ENCODE results near the gene CDIPT.
A peak's percentile ranks its signal among the peaks of the same experiment; 100 is the strongest.
"Not testable (repeated sequence)": the region's sequence is repeated elsewhere in the genome, so short reads cannot be mapped to it uniquely, and the experiment has no call there.

Gene CDIPT

DNA sequence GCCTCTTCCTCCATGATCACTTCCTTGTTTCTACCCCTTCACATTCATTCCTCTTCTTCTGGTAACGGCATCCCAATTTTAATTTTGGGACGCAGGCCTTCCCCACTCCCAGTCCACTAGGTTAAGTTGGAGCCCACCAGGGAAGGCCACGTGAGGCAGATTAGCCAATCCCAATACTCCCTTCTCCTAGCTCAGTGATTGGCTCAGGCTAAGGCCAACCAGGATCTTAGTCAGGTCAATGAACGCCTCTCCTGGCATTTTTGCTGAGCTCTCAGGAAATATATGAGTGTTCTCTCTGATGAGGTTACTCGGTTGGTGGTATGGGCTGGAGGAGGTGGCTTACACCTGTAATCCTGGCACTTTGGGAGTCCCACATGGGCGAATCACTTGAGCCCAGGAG, 21.0 kb upstream of the CDIPT start:
- no peak for TF ChIP-seq GATA1 (IDR thresholded peaks at IDR 0.05; ENCODE audit: low read depth, low read length)
- no peak for TF ChIP-seq POLR2A (IDR thresholded peaks at IDR 0.05; ENCODE audit: low read length)
- no peak for DNase-seq

DNA sequence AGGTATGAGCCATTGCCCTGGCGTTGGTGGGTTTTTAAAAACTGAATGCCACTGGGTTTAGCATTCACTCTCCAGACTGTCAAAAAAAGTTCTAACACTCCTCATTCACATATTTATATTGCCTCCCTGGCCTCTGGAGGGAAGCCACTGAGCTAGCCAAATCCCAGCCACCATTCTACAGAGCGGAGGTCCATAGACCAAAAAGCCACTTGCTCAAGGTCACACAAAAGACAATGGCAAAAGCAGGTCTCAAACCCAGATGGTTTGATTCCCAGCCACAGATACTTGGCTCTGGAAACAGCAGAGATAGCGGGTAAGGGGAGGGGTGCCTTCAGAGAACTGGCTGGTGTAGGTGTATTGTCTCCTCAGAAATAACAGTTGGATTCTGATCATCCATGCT, 18.0 kb upstream of the CDIPT start:
- no peak for TF ChIP-seq GATA1 (IDR thresholded peaks at IDR 0.05; ENCODE audit: low read depth, low read length)
- TF ChIP-seq POLR2A (IDR thresholded peaks at IDR 0.05; ENCODE audit: low read length) = no peak
- DNase-seq = no peak

DNA sequence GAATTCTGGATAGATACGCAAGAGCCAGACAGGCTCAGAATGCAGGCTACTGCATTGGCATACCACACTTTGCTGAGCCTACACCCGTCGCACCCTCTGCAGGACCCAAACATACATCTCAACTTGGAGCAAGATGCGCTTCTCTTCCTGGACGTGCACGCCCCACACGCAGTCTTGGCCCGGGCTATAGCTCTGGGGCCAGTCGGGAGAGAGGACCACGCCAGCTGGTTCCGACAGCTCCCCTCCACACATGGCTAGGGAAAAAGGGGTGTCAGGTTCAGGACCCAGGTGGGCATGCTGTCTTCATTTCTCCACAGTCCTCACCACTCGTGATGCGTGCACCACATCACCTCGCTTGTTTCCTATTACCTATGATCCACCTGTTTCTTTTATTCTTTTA, 15.1 kb upstream of the CDIPT start:
- DNase-seq = no peak
- TF ChIP-seq POLR2A (IDR thresholded peaks at IDR 0.05; ENCODE audit: low read length) (no peak), GATA1 (IDR thresholded peaks at IDR 0.05; ENCODE audit: low read depth, low read length) (no peak)

DNA sequence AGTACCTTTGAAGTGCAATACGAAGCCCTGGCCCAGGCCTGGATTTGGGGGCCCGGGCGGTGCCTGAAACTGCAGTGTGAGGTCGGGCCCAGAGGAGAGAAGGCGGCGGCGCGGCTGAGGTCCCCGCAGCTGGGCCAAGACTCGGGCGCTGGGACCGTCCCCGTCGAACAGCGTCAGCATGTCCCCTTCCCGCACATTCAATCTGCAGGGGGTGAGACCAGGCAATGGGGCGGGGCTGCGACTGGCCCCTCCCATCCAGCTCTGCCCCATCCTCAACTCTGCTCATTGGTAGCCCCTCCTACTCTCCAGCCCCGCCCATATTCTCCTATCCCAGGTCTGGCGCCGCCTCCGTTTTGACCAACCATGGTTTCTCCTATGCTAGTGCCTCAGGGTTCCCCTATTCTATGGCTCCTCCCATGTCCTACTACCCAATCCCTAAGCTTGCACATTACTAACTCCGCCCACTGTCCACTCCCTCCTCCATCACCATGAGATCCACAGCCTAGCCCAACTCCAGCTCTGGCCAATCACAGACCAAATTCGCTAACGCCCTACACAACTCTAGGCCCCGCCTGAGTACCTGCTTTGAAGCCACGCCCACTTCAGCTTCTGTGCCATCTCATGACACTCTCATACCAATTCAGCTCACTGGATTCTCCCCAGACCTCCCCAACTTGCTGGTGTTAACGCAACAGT, 14.4 kb upstream of the CDIPT start:
- peak in 1 of 2 experiments; percentile 65 for DNase-seq
- TF ChIP-seq GATA1 (IDR thresholded peaks at IDR 0.05; ENCODE audit: low read depth, low read length) = no peak
- no peak for TF ChIP-seq POLR2A (IDR thresholded peaks at IDR 0.05; ENCODE audit: low read length)

DNA sequence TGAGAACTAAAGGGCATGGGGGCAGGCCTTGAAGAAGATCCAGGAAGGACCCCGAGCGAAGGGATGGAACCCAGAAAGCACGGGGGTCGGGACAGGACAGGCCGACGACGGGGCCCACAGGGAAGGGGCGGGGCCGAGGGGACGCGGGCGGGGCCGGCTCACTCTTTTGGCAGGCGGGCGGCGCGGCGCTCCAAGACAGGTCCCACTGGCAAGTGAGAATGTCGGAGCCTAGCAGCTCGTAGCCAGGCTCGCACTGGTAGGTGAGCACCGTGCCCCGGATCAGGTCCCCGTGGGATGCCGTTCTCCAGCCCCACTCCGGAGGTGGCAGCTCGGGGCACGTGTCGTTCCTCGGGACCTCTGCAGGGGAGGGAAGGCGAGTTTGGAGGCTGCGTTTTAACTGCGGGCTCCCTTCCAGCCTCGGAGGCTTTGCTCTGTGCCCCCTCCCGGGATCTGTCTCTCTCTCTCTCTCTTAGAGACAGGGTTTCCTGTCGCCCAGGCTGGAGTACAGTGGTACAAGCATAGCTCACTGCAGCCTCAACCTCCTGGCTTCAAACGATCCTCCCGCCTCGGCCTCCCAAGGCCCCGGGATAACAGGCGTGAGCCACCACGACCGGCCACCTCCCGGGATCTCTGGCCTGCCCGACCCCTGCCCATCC, 13.7 kb upstream of the CDIPT start:
- TF ChIP-seq GATA1 (IDR thresholded peaks at IDR 0.05; ENCODE audit: low read depth, low read length) (no peak), POLR2A (IDR thresholded peaks at IDR 0.05; ENCODE audit: low read length) (no peak)
- DNase-seq = no peak

DNA sequence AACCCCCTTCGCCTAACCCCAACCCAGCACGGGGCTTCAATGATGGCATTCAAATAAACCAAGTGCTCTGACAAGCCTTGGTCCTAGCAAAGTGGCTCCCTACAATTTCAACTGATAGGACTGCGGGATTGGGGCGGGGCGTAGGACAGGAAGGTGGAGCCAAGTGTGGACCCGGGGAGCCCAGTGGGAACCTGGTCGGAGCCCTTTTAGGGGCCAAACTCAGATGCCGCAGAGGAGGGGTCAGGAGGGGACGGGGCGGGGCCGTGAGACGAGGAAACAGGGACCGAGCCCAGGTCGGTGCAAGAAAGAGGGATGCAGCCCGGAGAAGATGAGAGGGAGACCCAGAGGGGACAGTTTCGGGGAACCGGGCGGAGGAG, 13.2 kb upstream of the CDIPT start:
- DNase-seq = no peak
- TF ChIP-seq GATA1 (IDR thresholded peaks at IDR 0.05; ENCODE audit: low read depth, low read length) (no peak), POLR2A (IDR thresholded peaks at IDR 0.05; ENCODE audit: low read length) (no peak)

DNA sequence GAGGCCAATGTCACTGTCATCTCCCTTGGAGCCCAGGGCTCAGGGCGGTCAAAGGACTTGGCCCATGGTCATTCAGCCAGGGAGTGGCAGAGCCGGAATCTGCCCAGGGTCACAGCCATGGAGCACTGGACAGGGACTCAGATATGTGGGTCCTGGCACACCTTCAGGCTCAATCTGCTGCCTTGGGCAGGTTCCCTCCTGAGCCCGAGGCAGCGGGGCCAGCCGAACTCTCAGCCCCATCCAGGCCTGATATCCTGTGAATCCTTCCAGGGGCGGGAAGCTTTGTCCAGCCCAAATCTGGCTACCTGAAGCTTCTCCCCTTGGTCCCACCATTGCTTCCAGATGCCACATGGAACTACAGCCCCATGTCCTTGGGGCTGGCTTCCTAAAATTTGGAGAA, 12.2 kb upstream of the CDIPT start:
- TF ChIP-seq GATA1 (IDR thresholded peaks at IDR 0.05; ENCODE audit: low read depth, low read length) (no peak), POLR2A (IDR thresholded peaks at IDR 0.05; ENCODE audit: low read length) (no peak)
- no peak for DNase-seq

DNA sequence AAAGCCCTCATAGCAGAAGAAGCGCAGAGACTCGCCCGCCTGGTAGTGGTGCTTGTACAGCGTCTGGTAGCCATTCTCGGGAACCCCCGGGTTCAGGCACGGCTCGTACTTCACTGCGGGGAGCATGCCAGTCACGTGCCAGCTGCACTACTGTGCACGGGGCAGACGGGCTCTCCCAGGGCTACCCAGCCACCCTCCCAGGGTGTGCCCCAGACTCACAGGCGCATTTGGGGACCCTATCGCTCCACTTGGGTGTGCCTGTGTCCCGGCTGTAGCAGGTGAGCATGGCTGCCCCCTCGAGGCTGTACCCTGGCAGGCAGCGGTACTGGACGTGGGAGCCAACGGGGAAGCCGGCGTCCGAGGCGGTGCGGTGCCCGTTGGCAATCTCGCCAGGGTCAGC, 10.3 kb upstream of the CDIPT start:
- DNase-seq = no peak
- no peak for TF ChIP-seq GATA1 (IDR thresholded peaks at IDR 0.05; ENCODE audit: low read depth, low read length)
- no peak for TF ChIP-seq POLR2A (IDR thresholded peaks at IDR 0.05; ENCODE audit: low read length)

DNA sequence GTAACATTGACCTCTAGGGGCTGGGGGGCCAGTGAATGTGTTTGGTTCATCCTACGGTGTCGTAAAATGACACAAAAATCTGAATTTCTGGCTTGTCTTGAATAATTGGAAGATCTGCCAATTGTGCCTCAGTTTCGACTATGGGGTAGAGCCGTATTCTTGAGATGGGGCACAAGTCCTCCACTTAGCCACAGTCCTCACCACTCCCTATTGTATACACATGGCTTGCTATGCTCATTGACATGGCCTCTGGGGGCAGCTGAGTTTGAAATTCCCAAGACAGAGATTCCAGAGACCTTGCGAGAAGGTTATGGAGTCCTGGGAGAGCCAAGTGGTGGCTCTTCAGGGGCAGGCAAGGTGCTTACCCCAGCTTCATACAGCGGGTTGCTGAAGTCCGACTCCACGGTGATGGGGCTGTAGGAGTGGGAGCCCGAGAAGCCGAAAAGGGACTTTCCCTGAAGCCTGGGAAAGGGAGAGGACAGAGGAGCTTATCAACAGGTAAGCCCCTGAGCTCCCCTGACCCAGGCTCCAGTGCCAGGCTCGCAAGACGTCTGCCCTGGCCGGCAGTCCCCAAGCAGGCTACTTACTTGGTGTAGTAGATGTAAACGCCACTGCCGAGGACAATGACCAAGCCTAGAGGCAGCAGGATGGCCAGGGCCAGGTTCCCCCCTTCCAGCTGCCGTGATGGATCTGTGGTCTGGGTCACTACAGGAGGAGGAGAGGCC, 9.0 kb upstream of the CDIPT start:
- DNase-seq = no peak
- TF ChIP-seq GATA1 (IDR thresholded peaks at IDR 0.05; ENCODE audit: low read depth, low read length) (no peak), POLR2A (IDR thresholded peaks at IDR 0.05; ENCODE audit: low read length) (no peak)

DNA sequence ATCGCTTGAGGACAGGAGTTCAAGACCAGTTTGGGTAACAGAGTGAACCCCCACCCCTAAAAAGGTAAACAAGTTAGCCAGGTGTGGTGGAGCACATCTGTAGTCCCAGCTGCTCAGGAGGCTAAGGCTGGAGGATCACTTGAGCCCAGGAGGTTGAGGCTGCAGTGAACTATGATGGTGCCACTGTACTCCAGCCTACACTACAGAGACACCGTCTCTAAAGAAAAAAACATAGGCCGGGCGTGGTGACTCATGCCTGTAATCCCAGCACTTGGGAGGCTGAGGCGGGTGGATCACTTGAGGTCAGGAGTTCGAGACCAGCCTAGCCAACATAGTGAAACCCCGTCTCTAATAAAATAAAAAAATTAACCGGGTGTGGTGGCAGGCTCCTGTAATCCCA, 6.0 kb upstream of the CDIPT start:
- DNase-seq = not testable (repeated sequence)

DNA sequence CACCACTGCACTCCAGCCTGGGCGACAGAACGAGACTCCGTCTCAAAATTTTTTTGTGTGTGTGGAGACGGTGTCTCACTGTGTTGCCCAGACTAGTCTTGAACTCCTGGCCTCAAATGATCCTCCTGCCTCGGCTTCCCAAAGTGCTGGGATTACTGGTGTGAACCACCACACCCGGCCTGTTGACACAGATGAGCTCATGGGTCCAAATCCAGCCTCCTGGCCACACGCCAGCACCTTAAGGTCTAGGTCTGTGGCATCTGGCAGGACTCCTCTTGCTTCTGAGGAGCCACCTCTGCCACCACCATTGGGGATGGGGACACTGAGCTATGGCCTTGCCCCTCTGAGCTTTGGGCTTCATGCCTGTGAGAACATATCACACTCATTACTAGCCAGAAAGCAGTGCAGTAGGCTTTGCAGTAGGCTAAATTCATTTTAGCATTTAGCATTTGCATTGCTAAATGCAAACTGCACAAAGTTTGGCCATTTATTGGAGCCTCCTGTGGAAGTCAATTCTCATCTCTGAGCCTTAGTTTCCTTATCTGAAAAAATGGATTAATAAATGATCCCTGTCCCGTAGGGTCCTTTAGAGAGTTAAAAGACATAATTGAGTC, 5.5 kb upstream of the CDIPT start:
- no peak for TF ChIP-seq POLR2A (IDR thresholded peaks at IDR 0.05; ENCODE audit: low read length)
- no peak for TF ChIP-seq GATA1 (IDR thresholded peaks at IDR 0.05; ENCODE audit: low read depth, low read length)

DNA sequence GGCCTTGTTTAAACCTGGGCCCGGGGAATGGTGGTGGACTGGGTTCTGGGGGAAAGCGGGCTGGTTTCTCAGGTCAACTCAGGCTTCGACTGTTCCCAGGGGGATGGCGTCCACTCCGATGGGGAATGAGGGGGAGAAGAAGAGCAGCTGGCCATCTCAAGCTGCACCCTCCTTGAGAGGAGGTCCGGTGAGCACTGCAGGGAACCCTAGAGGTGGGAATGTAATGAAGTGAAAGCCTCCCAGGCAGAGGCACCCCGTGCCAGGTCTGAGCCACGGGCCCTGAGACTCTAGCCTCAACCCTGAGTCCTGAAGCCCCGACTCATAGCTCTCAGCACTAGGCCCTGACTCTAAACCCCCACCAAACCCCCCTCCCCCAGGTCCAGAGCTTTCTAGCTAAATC, 1.2 kb upstream of the CDIPT start:
- DNase-seq = no peak
- no peak for TF ChIP-seq GATA1 (IDR thresholded peaks at IDR 0.05; ENCODE audit: low read depth, low read length)
- no peak for TF ChIP-seq POLR2A (IDR thresholded peaks at IDR 0.05; ENCODE audit: low read length)

More for the DNA sequence above, 5.5 kb upstream of the CDIPT start:
- peak in 1 of 2 experiments; percentile 33 for DNase-seq

DNA sequence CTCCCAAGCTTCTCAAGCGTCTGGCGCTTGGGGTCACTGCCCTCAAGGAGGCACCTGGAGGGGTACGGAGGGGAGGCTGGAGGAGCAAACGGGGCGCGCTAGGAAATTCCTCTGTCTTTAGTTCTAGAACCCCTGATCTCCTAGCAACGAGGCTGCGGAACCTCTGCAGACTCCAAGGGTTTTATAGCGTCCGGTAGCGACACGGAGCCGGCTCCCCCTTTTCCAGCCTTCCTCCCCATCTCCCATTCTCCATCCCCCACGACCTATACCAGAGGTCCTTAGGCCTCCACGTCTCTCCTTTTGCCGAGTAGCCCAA, 601 bp upstream of the CDIPT start:
- TF ChIP-seq POLR2A (IDR thresholded peaks at IDR 0.05; ENCODE audit: low read length) = no peak
- TF ChIP-seq GATA1 (IDR thresholded peaks at IDR 0.05; ENCODE audit: low read depth, low read length) = no peak
- no peak for DNase-seq

DNA sequence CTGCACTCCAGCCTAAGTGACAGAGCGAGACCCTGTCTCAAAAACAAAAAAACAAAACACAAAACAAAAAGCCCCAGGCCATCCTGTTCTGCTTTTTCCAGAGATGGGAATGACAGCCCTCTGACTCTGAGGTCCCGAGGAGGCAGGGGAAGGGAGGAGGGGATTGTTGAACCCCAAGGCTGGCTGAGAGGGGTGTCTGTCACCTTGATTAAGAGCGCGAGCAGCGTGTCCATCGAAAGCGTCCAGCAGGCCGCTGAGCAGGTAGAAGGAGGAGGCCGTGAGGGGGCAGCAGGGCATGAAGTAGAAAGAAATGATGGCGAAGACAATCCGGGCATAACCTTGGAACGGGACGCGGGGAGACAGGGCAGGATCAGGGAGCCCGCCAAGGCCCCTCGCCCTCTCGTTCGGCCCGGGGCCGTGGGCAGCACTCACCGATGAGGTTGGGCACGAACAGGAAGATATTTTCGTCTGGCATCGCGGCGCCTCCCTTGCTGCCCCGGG, 593 bp downstream of the CDIPT start:
- DNase-seq = peak in 1 of 2 experiments; percentile 69
- TF ChIP-seq GATA1 (IDR thresholded peaks at IDR 0.05; ENCODE audit: low read depth, low read length) (no peak), POLR2A (IDR thresholded peaks at IDR 0.05; ENCODE audit: low read length) (no peak)

All from erythroblast (primary cell).